Liver (tissue), 1 donor: ENCODE data around the gene CACTIN.

Experiments
- MAX ChIP-seq: IDR thresholded peaks from 2 replicates; pipeline ENCODE4 v1.6.1; 2016; ENCODE audit warnings: antibody characterized with exemption
- REST ChIP-seq: IDR thresholded peaks from 2 replicates; pipeline ENCODE4 v1.6.1; 2016; ENCODE audit warnings: antibody characterized with exemption, mild to moderate bottlenecking

GRCh38 chr19:3610745-3611717, 15.6 kb downstream of the CACTIN start:
- TF ChIP-seq MAX: no peak
- no peak for TF ChIP-seq REST
